ENCODE results near the gene AR. TPM values are rescaled to one million over a fixed set of nuclear protein-coding genes. Genes with fewer than 3 reads are reported as not detected.
A peak's percentile ranks its signal among the peaks of the same experiment; 100 is the strongest.

Gene AR
- total RNA-seq, 1 experiment from 2014 or later = 1.7 TPM

- Histone ChIP-seq H3K4me2 (no peak overlapping the region), H3K9me3 (ENCODE audit: insufficient read depth, low read depth) (peaks cover 10% of the 10 kb centered on the region; the same call in 1 of the 2 replicates), H3K4me3 (no peak overlapping the region), H2AFZ (no peak overlapping the region), H3F3A (ENCODE audit: insufficient read depth, low read depth) (peaks cover 12% of the 10 kb centered on the region; the same call in 1 of the 2 replicates), H3K4me1 (replicated peaks; ENCODE audit: insufficient read depth) (peaks cover 33% of the 10 kb centered on the region), H3K9me2 (ENCODE audit: insufficient read depth) (no peaks in the 10 kb centered on the region), H3K27me3 (ENCODE audit: insufficient read depth, low read depth) (no peaks in the 10 kb centered on the region), H3K36me3 (ENCODE audit: low read depth) (no peaks in the 10 kb centered on the region), H3K27ac (peak overlapping the region; percentile 88), H3K79me2 (ENCODE audit: low read depth) (no peaks in the 10 kb centered on the region), H4K20me1 (ENCODE audit: insufficient read depth) (no peaks in the 10 kb centered on the region)
- ChIA-PET CTCF (no interaction called here), POLR2A (ENCODE audit: unreplicated experiment) (no interaction called here)
- DNase-seq = peak in 1 of 2 experiments; percentile 41
- TF ChIP-seq CTCF (conservative IDR thresholded peaks at IDR 0.05) = no peak
- TF ChIP-seq EZH2 (IDR thresholded peaks at IDR 0.05; ENCODE audit: low read depth) = no peak
- intact Hi-C loops (cut with micrococcal nuclease; ENCODE audit: unreplicated experiment) = no loop called here
- no TSS peak for BruUV-seq (replicated peaks)
Observed at GRCh38 chrX:67614423-67614822, 70.6 kb downstream of the AR start.

- ChIA-PET CTCF (no interaction called here), POLR2A (ENCODE audit: unreplicated experiment) (no interaction called here)
- H4K20me1 ChIP-seq (ENCODE audit: insufficient read depth) = no peaks in the 10 kb centered on the region
- H3K4me1 ChIP-seq (replicated peaks; ENCODE audit: insufficient read depth) = peaks cover 12% of the 10 kb centered on the region
- H3K4me3 ChIP-seq = no peak overlapping the region
- H3K4me2 ChIP-seq = no peak overlapping the region
- peaks cover 7% of the 10 kb centered on the region; the same call in 1 of the 2 replicates for H3K9me3 ChIP-seq (ENCODE audit: insufficient read depth, low read depth)
- no peaks in the 10 kb centered on the region for H3K27me3 ChIP-seq (ENCODE audit: insufficient read depth, low read depth)
- peak overlapping the region; percentile 49 for H3K27ac ChIP-seq
- no peaks in the 10 kb centered on the region for H3K79me2 ChIP-seq (ENCODE audit: low read depth)
- peaks cover 6% of the 10 kb centered on the region; the same call in 1 of the 2 replicates for H3F3A ChIP-seq (ENCODE audit: insufficient read depth, low read depth)
- no peaks in the 10 kb centered on the region for H3K9me2 ChIP-seq (ENCODE audit: insufficient read depth)
- DNase-seq = peak in 1 of 2 experiments; percentile 54
- BruUV-seq (replicated peaks) = no TSS peak
- TF ChIP-seq EZH2 (IDR thresholded peaks at IDR 0.05; ENCODE audit: low read depth) (no peak), CTCF (conservative IDR thresholded peaks at IDR 0.05) (no peak)
- H2AFZ ChIP-seq = no peak overlapping the region
- intact Hi-C loops (cut with micrococcal nuclease; ENCODE audit: unreplicated experiment) = no loop called here
- no peaks in the 10 kb centered on the region for H3K36me3 ChIP-seq (ENCODE audit: low read depth)
Observed at GRCh38 chrX:67619253-67619652, 75.4 kb downstream of the AR start.

DNA sequence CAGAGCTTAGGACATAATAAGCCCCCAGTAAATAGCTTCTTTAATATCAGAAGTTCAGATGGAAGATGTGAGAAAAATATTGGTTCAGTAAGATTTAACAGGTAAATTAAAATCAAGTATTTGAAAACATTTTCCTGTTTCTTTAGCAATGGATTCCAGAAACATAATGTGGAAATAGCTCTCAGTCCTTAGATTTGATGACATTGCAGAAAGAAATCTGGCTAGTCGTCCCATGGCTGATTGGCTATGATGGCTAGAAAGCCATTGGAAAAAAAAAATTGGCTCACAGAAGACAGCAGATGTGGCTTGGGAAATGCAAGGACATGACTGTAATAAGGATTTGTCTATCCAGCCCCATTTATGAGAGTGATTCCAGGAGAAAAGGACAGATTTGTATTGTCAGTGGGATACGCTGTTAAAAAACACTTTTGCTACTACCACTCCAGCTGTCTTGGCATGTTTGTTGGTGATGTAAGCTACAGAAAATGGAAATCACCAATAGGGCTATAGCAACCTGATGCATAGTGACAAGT is 78.3 kb downstream of the AR start:
- Histone ChIP-seq H3K27ac (no peak overlapping the region), H3K4me1 (replicated peaks; ENCODE audit: insufficient read depth) (peaks cover 10% of the 10 kb centered on the region; the same call in 1 of the 2 replicates), H3K79me2 (ENCODE audit: low read depth) (no peaks in the 10 kb centered on the region), H3K27me3 (ENCODE audit: insufficient read depth, low read depth) (no peaks in the 10 kb centered on the region), H2AFZ (no peak overlapping the region), H3K9me2 (ENCODE audit: insufficient read depth) (no peaks in the 10 kb centered on the region), H3F3A (ENCODE audit: insufficient read depth, low read depth) (no peaks in the 10 kb centered on the region), H4K20me1 (ENCODE audit: insufficient read depth) (no peaks in the 10 kb centered on the region), H3K36me3 (ENCODE audit: low read depth) (no peaks in the 10 kb centered on the region), H3K9me3 (ENCODE audit: insufficient read depth, low read depth) (no peaks in the 10 kb centered on the region), H3K4me3 (no peak overlapping the region), H3K4me2 (no peak overlapping the region)
- DNase-seq = no peak
- TF ChIP-seq EZH2 (IDR thresholded peaks at IDR 0.05; ENCODE audit: low read depth) (no peak), CTCF (conservative IDR thresholded peaks at IDR 0.05) (no peak)
- ChIA-PET POLR2A (ENCODE audit: unreplicated experiment) (no interaction called here), CTCF (no interaction called here)
- BruUV-seq (replicated peaks) = no TSS peak
- intact Hi-C loops (cut with micrococcal nuclease; ENCODE audit: unreplicated experiment) = no loop called here
